C4-2B (cell line): ENCODE data around the gene NHSL1.

ENCODE experiments used
- CTCF ChIP-seq: fragments of 450-650 bp; conservative IDR thresholded peaks from 2 replicates; pipeline ENCODE4 v1.5.1; 2017; ENCODE audit warnings: mild to moderate bottlenecking
- ZFX ChIP-seq: fragments of 450-650 bp; IDR thresholded peaks from 2 replicates; pipeline ENCODE4 v1.6.1; 2017

DNA sequence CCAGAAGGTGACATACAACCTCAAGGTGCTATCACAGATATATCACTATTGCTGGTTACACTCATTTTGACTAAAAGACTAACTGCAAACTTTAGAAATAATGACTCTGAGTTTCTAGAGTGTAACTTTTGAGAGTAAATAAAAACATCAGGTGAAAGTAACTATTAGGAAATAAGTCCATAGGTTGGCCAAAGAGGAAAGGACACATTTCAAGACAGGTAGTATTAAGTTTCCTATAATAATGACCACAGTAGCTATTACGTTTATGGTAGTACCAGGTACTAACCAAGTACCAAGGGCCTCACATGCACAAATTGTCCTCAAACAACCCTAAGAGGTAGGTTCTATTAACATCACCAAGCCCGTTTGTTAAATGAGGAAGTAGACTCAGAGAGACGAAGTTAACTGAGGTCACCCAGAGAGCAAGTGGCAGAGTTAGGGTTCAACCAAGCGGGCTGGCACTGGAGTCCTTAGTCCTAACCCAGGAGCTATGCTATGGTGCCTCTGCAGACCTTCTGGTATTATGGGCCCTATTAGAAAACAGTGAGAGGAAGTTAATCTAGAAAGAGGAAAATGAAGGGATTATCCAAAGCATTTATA lies 58.4 kb downstream of the NHSL1 start:
- TF ChIP-seq CTCF = no peak
- TF ChIP-seq ZFX = no peak
